Ishikawa (cell line): ENCODE results near the gene SSTR5.

Experiments used
- CEBPB ChIP-seq: IDR thresholded peaks from 2 replicates; pipeline ENCODE4 v1.6.1; 2012
- CREB1 ChIP-seq: IDR thresholded peaks from 2 replicates; pipeline ENCODE4 v1.6.1; 2012; ENCODE audit warnings: low read depth
- EGR1 ChIP-seq: IDR thresholded peaks from 2 replicates; pipeline ENCODE4 v1.6.1; 2012
- EP300 ChIP-seq: IDR thresholded peaks from 2 replicates; pipeline ENCODE4 v1.6.1; 2012; ENCODE audit warnings: borderline replicate concordance
- FOXM1 ChIP-seq: IDR thresholded peaks from 2 replicates; pipeline ENCODE4 v1.6.1; 2012; ENCODE audit warnings: low read depth, borderline replicate concordance
- MAX ChIP-seq: IDR thresholded peaks from 2 replicates; pipeline ENCODE4 v1.6.1; 2012
- NFIC ChIP-seq: IDR thresholded peaks from 2 replicates; pipeline ENCODE4 v1.6.1; 2012
- RAD21 ChIP-seq: IDR thresholded peaks from 2 replicates; pipeline ENCODE4 v1.6.1; 2012; ENCODE audit warnings: low read depth
- REST ChIP-seq: IDR thresholded peaks from 2 replicates; pipeline ENCODE4 v1.6.1; 2012; ENCODE audit warnings: low read depth, mild to moderate bottlenecking
- TAF1 ChIP-seq: IDR thresholded peaks from 2 replicates; pipeline ENCODE4 v1.6.1; 2012; ENCODE audit warnings: low read depth, mild to moderate bottlenecking
- TCF12 ChIP-seq: IDR thresholded peaks from 2 replicates; pipeline ENCODE4 v1.6.1; 2012; ENCODE audit warnings: low read depth
- TEAD4 ChIP-seq: IDR thresholded peaks from 2 replicates; pipeline ENCODE4 v1.6.1; 2012
- USF1 ChIP-seq: IDR thresholded peaks from 2 replicates; pipeline ENCODE4 v1.6.1; 2012
- YY1 ChIP-seq: IDR thresholded peaks from 2 replicates; pipeline ENCODE4 v1.6.1; 2012; ENCODE audit warnings: low read depth
- ZBTB7A ChIP-seq: IDR thresholded peaks from 2 replicates; pipeline ENCODE4 v1.6.1; 2012; ENCODE audit warnings: low read depth

Gene SSTR5

GRCh38 chr16:1127971-1128715, 55.6 kb downstream of the SSTR5 start:
- TF ChIP-seq RAD21 = no peak
- TF ChIP-seq YY1 = no peak
- no peak for TF ChIP-seq TCF12
- TF ChIP-seq CREB1 = no peak
- no peak for TF ChIP-seq MAX
- no peak for TF ChIP-seq TAF1
- no peak for TF ChIP-seq REST
- no peak for TF ChIP-seq NFIC
- no peak for TF ChIP-seq TEAD4
- TF ChIP-seq CEBPB = no peak
- no peak for TF ChIP-seq EGR1
- no peak for TF ChIP-seq FOXM1
- no peak for TF ChIP-seq ZBTB7A
- TF ChIP-seq USF1 = no peak
- TF ChIP-seq EP300 = no peak

GRCh38 chr16:1129106-1129960, 56.8 kb downstream of the SSTR5 start:
- TF ChIP-seq FOXM1 (no peak), EP300 (no peak), REST (no peak)

- TF ChIP-seq FOXM1 = no peak
- TF ChIP-seq TEAD4 = no peak
- no peak for TF ChIP-seq EP300
- no peak for TF ChIP-seq RAD21
- TF ChIP-seq CREB1 = no peak
- TF ChIP-seq EGR1 = no peak
- no peak for TF ChIP-seq REST
- no peak for TF ChIP-seq ZBTB7A
- no peak for TF ChIP-seq USF1
- no peak for TF ChIP-seq MAX
- no peak for TF ChIP-seq TCF12
- no peak for TF ChIP-seq NFIC
These were observed 57.8 kb downstream of the SSTR5 start for GRCh38 chr16:1130382-1130781.
